ENCODE measurements around the gene RNF144A.

Gene RNF144A

DNA sequence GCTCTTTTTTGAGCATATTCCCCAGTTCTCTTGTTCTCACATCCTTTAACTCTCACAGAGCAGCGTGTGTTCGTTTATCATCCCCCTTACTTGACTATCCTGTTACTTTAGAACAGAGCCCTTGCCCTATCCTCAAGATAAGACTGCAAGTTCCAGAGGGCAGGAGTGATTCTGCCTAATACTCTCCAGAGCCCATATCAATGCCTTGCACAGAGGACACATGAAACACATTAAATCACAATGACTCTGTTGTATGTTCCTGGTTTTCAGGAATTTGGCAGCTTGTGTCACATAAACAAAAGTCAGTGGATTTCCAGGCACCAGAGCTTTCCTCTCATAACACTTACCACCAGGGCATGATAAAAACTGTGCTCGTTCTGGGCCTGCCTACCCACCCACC is 156.7 kb downstream of the RNF144A start:
- H3K9ac ChIP-seq: no peak overlapping the region
- no peak overlapping the region for H3K4me2 ChIP-seq
- H3K9me3 ChIP-seq: no peaks in the 10 kb centered on the region
- H3K27ac ChIP-seq: no peak overlapping the region
- no peak for TF ChIP-seq Cebpa-rat (IDR thresholded peaks at IDR 0.05)
- H3K4me3 ChIP-seq: no peak overlapping the region
- no peaks in the 10 kb centered on the region for H3K36me3 ChIP-seq
- H4K20me1 ChIP-seq: no peaks in the 10 kb centered on the region
- H3K4me1 ChIP-seq: no peaks in the 10 kb centered on the region
- H3K27me3 ChIP-seq: no peaks in the 10 kb centered on the region

DNA sequence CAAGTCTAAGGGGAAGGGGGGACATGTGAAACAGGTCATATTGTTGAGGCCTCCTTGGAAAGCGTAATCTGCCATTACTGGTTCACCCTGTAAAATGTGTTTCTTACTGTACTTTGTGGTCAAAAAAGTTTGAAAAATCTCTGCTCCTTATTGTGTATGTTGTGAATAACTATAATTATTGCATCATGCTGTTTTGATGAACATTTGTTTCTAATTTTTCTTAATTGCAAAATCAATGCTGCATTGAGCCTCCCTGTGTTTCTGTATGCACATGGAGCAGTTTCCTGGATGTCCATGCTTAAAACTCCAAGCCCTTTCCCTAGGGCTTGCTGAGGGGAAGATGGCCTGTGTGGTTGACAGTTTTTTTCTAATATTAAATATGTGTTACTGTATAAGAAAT is 158.6 kb downstream of the RNF144A start:
- Histone ChIP-seq H3K4me1 (no peaks in the 10 kb centered on the region), H3K9ac (no peak overlapping the region), H3K4me2 (no peak overlapping the region), H3K9me3 (no peaks in the 10 kb centered on the region), H3K4me3 (no peak overlapping the region), H4K20me1 (no peaks in the 10 kb centered on the region), H3K27ac (no peak overlapping the region), H3K36me3 (no peaks in the 10 kb centered on the region), H3K27me3 (no peaks in the 10 kb centered on the region)
- TF ChIP-seq Cebpa-rat (IDR thresholded peaks at IDR 0.05): peak; percentile 37; the same call in 1 of the 2 replicates

DNA sequence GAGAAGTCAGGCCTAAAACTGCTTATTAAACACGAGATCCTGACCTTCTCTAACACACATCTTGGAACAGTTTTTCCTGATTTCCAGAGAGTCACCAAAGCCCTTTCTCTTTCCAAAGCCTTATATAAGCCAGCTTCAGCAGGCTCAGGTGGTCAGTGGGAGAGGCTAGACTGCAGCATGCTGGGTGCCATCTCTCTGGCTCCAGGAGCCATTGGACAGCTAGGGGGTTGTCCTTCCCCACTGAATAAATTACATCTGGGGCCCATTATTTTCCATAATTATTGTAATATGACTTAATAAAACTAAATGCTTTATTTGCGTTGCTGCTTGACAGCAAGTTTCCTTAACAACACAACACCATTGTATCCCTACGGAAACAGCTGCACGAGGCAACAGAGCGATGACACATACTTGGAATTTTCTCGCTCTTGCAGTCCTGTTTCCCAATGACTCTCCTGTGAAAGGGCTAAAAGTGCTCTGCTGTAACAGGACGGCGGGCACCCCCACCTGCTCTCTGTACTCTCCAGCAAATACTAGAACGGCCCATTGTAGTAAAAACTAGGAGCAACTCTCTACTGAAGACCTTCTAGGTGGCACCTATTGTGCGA is 160.6 kb downstream of the RNF144A start:
- H3K27ac ChIP-seq: no peak overlapping the region
- no peak overlapping the region for H3K4me2 ChIP-seq
- H3K4me1 ChIP-seq: no peaks in the 10 kb centered on the region
- no peak overlapping the region for H3K4me3 ChIP-seq
- TF ChIP-seq Cebpa-rat (IDR thresholded peaks at IDR 0.05): no peak
- H3K36me3 ChIP-seq: no peaks in the 10 kb centered on the region
- no peaks in the 10 kb centered on the region for H3K9me3 ChIP-seq
- H3K9ac ChIP-seq: no peak overlapping the region
- no peaks in the 10 kb centered on the region for H4K20me1 ChIP-seq
- no peaks in the 10 kb centered on the region for H3K27me3 ChIP-seq

DNA sequence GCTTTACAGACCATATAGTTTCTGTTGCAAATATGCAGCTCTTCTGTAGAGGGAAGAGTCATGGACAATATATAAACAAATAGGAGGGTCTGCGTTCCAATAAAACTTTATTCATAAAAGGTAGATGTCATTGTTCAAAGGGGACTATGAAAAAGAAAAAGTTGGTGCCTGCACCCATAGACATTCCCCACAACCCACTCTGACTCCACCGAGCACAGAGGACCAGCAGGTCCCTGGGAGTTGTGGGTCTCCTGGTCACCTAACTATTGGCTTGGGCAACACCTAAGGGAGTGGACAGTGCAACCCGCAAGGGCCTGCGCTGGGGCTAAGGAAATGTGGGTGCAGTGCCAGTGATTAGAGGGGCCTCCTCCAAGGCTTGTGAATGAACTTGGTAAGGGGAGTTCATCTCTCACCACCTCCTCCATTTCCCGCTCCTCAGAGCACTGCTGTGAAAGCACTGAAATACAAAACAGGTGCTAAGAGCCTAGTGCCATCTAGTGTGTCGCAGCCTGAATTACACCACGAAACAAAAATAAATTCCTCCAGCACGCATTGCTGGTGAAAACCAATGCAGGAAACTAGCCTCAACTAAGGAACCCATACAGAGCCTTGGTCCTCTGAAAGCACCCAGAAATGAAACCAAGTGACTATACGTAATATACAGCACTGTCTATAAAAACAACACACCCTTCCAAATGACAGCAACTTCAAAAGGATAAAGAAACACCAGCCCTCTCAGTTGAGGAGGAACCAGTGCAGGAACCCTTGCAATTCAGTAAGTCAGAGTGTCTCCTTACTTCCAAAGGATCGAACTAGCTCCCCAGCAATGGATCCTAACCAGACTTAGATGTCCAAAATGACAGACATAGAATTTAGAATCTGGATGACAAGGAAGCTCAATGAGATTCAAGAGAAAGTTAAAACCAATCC is 166.6 kb downstream of the RNF144A start:
- Histone ChIP-seq H3K36me3 (no peaks in the 10 kb centered on the region), H3K9ac (no peak overlapping the region), H3K27ac (no peak overlapping the region), H3K4me1 (no peaks in the 10 kb centered on the region), H3K4me2 (no peak overlapping the region), H3K27me3 (no peaks in the 10 kb centered on the region), H3K9me3 (peaks cover 3% of the 10 kb centered on the region; the same call in 1 of the 2 replicates), H4K20me1 (no peaks in the 10 kb centered on the region), H3K4me3 (no peak overlapping the region)
- no peak for TF ChIP-seq Cebpa-rat (IDR thresholded peaks at IDR 0.05)

DNA sequence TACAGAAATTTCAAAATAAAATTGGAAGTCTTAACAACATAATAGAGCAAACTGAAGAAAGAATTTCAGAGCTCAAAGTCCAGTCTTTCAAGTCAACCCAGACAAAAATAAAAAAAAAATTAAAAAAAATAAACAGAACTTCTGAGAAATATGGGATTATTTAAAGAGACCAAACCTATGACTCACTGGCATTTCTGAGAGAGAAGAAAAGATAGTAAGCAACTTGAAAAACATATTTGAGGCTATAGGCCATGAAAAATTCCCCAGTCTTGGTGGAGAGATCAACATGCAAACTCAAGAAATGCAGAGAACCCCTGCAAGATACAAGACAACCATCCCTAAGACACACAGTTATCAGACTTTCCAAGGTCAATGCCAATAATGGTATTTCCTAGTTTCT is 167.4 kb downstream of the RNF144A start:
- Histone ChIP-seq H3K4me2 (no peak overlapping the region), H3K27me3 (no peaks in the 10 kb centered on the region), H3K36me3 (no peaks in the 10 kb centered on the region), H3K4me1 (no peaks in the 10 kb centered on the region), H3K27ac (no peak overlapping the region), H3K9me3 (peaks cover 3% of the 10 kb centered on the region; the same call in 1 of the 2 replicates), H3K9ac (no peak overlapping the region), H4K20me1 (no peaks in the 10 kb centered on the region), H3K4me3 (no peak overlapping the region)
- no peak for TF ChIP-seq Cebpa-rat (IDR thresholded peaks at IDR 0.05)

DNA sequence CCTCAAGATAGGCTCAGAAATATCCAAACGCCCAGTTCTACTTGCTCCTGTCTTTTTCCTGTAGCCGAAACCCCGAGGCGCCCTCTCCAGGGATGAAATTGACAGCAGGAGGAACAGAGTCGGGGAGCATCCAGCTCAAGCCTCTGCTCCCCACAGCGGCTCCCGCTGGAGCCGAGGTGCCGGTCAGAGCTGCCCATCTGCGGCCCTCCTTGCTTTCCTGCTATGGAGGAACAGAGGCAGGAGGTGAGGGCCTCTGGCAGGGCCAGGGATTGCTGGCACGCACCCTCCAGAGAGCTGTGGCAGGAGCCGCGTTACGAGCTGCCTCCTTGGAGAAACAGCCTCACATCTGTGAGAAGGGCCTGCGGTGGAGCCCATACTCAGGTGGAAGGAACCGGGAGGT is 172.1 kb downstream of the RNF144A start:
- Histone ChIP-seq H3K27me3 (no peaks in the 10 kb centered on the region), H3K4me3 (no peak overlapping the region), H3K4me2 (no peak overlapping the region), H3K36me3 (no peaks in the 10 kb centered on the region), H4K20me1 (no peaks in the 10 kb centered on the region), H3K4me1 (no peaks in the 10 kb centered on the region), H3K9ac (no peak overlapping the region), H3K9me3 (peaks cover under 1% of the 10 kb centered on the region; the same call in 1 of the 2 replicates), H3K27ac (no peak overlapping the region)
- TF ChIP-seq Cebpa-rat (IDR thresholded peaks at IDR 0.05): no peak

DNA sequence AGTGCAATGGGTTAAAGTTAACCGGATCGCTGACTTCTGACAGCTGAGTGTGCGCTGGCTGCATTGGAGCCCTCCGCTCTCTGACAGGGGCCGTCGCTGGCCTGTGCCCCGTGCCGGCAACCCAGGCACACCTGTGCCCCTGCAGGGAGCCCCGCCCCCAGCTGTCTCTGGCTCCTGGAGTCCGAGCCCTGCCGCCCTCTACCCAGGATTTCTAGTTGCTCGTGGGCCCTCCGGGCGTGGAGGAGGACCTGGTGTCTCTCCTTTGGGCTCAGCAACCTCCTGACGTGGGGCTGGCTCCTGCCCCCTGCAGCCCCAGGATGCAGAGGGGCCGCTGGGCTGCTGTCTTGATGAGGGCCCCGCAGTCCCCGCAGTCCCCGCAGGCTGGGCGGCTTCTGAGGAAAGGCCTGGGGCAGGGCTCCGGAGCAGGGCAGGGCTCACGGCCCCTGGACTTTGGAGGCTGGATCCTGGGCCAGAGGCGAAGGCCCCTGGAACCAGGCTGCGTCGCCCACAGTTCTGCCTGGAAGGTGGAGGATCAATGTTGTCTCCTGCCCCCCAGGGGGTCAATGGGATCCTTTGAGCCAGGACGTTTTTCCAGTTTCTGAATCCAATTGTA is 172.8 kb downstream of the RNF144A start:
- Histone ChIP-seq H3K36me3 (no peaks in the 10 kb centered on the region), H3K9ac (no peak overlapping the region), H3K4me3 (no peak overlapping the region), H3K4me1 (no peaks in the 10 kb centered on the region), H3K27me3 (no peaks in the 10 kb centered on the region), H3K4me2 (no peak overlapping the region), H3K9me3 (no peaks in the 10 kb centered on the region; the same call in 1 of the 2 replicates), H4K20me1 (no peaks in the 10 kb centered on the region), H3K27ac (no peak overlapping the region)
- no peak for TF ChIP-seq Cebpa-rat (IDR thresholded peaks at IDR 0.05)

DNA sequence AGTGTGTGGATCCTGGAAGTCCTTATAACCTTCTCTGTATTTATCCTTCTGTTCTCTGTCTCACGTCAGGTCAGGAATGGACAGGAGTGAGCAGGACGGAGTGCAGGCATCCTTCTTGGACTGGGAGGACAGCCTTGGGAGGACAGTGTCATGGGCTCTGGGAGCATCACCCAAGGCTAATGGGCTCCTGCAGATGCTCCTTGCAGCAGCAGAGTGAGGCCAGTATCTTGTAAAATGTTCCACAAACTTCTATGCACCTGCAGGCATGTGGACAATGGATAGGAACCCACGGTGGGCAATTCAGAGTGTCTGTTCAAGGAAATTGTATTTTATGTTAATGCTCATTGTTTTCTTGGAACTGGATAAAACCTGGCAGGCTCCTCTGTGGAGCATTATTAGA is 176.2 kb downstream of the RNF144A start:
- TF ChIP-seq Cebpa-rat (IDR thresholded peaks at IDR 0.05): no peak
- no peaks in the 10 kb centered on the region for H3K36me3 ChIP-seq
- H3K27me3 ChIP-seq: no peaks in the 10 kb centered on the region
- H3K4me1 ChIP-seq: peaks cover 5% of the 10 kb centered on the region; the same call in 1 of the 2 replicates
- H3K4me2 ChIP-seq: no peak overlapping the region
- H3K9ac ChIP-seq: no peak overlapping the region
- no peak overlapping the region for H3K4me3 ChIP-seq
- H3K27ac ChIP-seq: no peak overlapping the region
- no peaks in the 10 kb centered on the region for H3K9me3 ChIP-seq
- no peaks in the 10 kb centered on the region for H4K20me1 ChIP-seq
